Upper lobe of right lung (tissue), 1 donor: ENCODE results near the gene NRP1. TPM values are rescaled to one million over a fixed set of nuclear protein-coding genes. Genes with fewer than 3 reads are reported as not detected.

Source experiments
- ATAC-seq: fragments of 200-7000 bp; cut with Tn5 transposase; one replicate; pipeline ENCODE4 v1.9.1; 2020; ENCODE audit warnings: mild to moderate bottlenecking, moderate library complexity
- DNase-seq: peaks from one replicate; pipeline ENCODE4 v3.0.0-alpha.2; 2020
- H3K27ac ChIP-seq: fragments of 200-600 bp; one replicate; pipeline ENCODE4 v1.8.0; 2022
- H3K27me3 ChIP-seq: fragments of 200-600 bp; one replicate; pipeline ENCODE4 v1.8.0; 2022; ENCODE audit warnings: mild to moderate bottlenecking
- H3K36me3 ChIP-seq: fragments of 200-600 bp; one replicate; pipeline ENCODE4 v1.8.0; 2022
- H3K4me1 ChIP-seq: fragments of 200-600 bp; one replicate; pipeline ENCODE4 v1.8.0; 2022
- H3K4me3 ChIP-seq: fragments of 200-600 bp; one replicate; pipeline ENCODE4 v1.8.0; 2022; ENCODE audit warnings: mild to moderate bottlenecking
- H3K9me3 ChIP-seq: fragments of 200-600 bp; one replicate; pipeline ENCODE4 v1.8.0; 2022
- intact Hi-C: fragments of 100-400 bp; cut with DNase I; formaldehyde crosslinking; loops from one replicate; pipeline ENCODE4 v1.11.0; 2022
- total RNA-seq: library from RNA; stranded (reverse); fragmentation: NEBNext Ultra II Directional; extraction: Animal tissue kit (Norgen Biotek cat#: 25700); gene quantifications from one replicate; pipeline ENCODE4 v1.2.1, GENCODE V29; 2021
- TF ChIP-seq, protein P1 (sequence below): fragments of 200-600 bp; IDR thresholded peaks from one replicate; pipeline ENCODE4 v1.8.0; 2022; ENCODE audit warnings: antibody characterized with exemption
- donor health status: DM: no; HTN: yes; CAD: no; lungs with severe emphysema.

NRP1 gene
- total RNA-seq, 1 donor from 2014 or later, result 139 TPM

DNA sequence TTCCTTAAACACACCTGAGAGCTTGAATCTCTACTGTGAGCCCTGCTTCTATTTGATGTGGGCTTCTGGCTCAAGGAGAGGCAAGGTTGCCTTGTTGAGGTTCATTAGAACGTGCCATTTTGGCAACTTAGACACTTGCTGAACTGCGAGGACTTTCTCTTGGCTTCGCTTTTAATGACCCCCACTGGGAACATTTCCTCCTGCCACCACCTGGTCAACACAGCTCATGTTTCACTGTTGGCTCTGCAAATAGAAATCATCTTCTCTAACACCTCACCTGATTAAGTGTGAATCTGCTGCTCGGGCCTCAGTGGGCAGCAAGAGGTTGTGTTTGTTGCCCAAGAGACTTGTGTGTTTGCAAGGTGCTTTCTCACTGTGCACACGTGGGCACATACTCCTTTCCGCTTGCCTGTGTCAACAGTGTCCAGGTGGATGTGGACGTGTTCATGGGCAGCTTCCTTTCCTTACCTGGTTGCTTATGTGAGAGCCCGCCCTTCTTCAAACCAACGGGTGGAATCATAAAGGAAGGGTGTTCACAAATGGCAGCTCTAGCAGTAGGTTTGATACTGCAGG lies 147.0 kb downstream of the NRP1 start:
- Histone ChIP-seq H3K27ac (no peak overlapping the region), H3K27me3 (no peaks in the 10 kb centered on the region), H3K9me3 (no peaks in the 10 kb centered on the region), H3K4me1 (no peaks in the 10 kb centered on the region), H3K36me3 (peaks cover 67% of the 10 kb centered on the region), H3K4me3 (no peak overlapping the region)
- intact Hi-C loops, result no loop called here
- TF ChIP-seq, protein P1, sequence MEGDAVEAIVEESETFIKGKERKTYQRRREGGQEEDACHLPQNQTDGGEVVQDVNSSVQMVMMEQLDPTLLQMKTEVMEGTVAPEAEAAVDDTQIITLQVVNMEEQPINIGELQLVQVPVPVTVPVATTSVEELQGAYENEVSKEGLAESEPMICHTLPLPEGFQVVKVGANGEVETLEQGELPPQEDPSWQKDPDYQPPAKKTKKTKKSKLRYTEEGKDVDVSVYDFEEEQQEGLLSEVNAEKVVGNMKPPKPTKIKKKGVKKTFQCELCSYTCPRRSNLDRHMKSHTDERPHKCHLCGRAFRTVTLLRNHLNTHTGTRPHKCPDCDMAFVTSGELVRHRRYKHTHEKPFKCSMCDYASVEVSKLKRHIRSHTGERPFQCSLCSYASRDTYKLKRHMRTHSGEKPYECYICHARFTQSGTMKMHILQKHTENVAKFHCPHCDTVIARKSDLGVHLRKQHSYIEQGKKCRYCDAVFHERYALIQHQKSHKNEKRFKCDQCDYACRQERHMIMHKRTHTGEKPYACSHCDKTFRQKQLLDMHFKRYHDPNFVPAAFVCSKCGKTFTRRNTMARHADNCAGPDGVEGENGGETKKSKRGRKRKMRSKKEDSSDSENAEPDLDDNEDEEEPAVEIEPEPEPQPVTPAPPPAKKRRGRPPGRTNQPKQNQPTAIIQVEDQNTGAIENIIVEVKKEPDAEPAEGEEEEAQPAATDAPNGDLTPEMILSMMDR, result no peak
- DNase-seq, result no peak
- ATAC-seq, result no peak

DNA sequence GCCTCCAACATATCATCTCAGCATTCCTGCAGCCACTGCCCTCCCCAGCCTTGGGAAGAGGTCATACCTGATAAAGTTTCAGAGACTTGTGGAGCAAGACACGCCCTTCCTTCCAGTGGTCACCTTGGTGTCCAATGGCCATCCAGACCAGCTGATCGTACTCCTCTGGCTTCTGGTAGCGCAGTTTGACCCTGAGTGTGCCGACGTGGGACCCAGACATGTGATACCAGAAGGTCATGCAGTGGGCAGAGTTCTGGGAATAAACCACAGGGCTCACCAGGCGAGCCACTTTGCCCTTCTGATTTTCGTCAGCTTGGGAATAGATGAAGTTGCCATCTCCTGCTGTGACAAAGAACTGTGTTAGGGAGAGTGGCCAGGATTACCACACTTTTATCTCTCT lies 148.3 kb downstream of the NRP1 start:
- TF ChIP-seq, protein P1, result no peak
- DNase-seq (no peak), ATAC-seq (no peak)
- H3K4me3 ChIP-seq, result no peak overlapping the region
- H3K27ac ChIP-seq, result no peak overlapping the region
- peaks cover 70% of the 10 kb centered on the region for H3K36me3 ChIP-seq
- H3K4me1 ChIP-seq, result no peaks in the 10 kb centered on the region
- no peaks in the 10 kb centered on the region for H3K9me3 ChIP-seq
- H3K27me3 ChIP-seq, result no peaks in the 10 kb centered on the region
- intact Hi-C loops, result no loop called here

DNA sequence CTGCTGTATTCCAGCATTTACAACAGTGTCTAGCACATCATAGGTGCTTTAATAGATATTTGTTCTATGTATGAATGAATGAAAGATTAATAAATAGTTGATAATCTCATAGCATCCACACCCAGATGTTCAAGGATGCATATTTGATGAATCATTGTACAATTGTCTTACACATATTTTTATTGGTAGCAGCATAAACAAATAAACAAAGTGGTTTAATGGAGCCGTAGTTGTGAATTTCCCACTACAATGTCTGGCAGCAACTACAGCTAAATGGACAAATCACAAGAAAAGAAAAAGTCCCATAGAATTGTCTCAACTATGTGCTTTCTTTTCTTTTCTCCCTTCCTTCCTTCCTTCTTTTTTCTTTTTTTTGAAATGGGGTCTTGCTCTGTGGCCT lies 150.8 kb downstream of the NRP1 start:
- ATAC-seq, result no peak
- TF ChIP-seq, protein P1, result no peak
- intact Hi-C loops, result no loop called here
- H3K27me3 ChIP-seq, result no peaks in the 10 kb centered on the region
- H3K9me3 ChIP-seq, result no peaks in the 10 kb centered on the region
- peaks cover 87% of the 10 kb centered on the region for H3K36me3 ChIP-seq
- H3K4me3 ChIP-seq, result no peak overlapping the region
- H3K4me1 ChIP-seq, result no peaks in the 10 kb centered on the region
- no peak overlapping the region for H3K27ac ChIP-seq
- no peak for DNase-seq

DNA sequence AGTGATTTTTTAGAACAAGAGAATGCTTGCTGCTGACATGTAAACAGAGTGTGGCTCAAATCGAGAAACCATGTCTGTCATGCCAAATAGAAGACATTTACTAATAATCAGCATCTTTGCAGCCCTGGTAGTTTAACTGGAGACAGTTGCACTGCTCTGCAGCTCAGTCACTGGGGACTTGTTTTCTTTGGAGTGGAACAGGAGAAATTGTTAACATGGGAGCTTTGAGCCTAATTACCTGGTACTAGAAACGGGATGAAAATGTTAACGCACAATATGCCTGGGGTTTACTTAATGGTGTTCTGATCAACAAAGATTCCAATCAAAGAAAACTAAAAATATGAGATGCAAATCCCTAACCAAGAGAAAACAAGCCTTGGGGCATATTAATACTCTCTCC lies 153.5 kb downstream of the NRP1 start:
- Histone ChIP-seq H3K4me1 (no peaks in the 10 kb centered on the region), H3K9me3 (no peaks in the 10 kb centered on the region), H3K4me3 (no peak overlapping the region), H3K36me3 (peaks cover 67% of the 10 kb centered on the region), H3K27me3 (no peaks in the 10 kb centered on the region), H3K27ac (no peak overlapping the region)
- no peak for DNase-seq
- TF ChIP-seq, protein P1, result no peak
- no peak for ATAC-seq
- intact Hi-C loops, result no loop called here

DNA sequence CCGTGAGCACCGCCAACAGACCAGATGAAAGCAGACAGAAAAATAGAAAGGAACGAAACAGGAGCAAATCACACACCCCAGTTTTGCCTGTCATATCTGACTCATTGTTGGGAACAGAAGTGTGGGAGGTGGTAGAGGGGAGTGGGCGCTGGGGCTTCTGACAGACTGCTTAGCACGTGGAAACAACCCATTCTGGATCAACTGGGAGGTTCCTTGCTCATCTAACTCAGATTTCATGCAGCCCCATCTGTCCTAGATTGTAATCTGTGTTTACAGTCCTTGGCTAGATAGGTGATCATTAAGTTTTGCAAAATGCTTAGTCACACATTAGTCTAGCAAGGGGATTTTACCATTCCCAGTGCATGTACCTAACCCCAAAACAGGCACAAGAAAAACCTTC lies 154.1 kb downstream of the NRP1 start:
- Histone ChIP-seq H3K27me3 (no peaks in the 10 kb centered on the region), H3K36me3 (peaks cover 62% of the 10 kb centered on the region), H3K9me3 (no peaks in the 10 kb centered on the region), H3K4me3 (no peak overlapping the region), H3K27ac (no peak overlapping the region), H3K4me1 (no peaks in the 10 kb centered on the region)
- DNase-seq (no peak), ATAC-seq (no peak)
- intact Hi-C loops, result no loop called here
- TF ChIP-seq, protein P1, result no peak

DNA sequence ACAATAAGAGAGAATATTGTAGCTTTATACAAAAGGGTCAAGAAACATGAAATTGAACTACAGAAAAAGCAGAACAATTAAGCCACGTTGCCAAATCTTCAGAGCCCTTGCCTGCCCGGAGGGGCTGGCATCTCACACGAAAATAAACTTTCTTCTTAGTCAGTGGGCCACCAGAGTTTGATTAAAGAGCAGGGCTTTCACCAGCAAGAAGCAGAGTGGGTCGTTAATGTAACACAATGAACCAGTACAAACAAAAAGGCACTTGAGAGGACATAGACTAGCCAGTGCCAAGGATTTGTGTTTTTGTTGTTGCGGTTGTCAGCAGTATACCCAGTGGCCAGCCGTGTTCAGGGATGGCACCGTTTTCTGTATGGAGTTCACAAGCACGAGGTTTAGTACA lies 155.4 kb downstream of the NRP1 start:
- peaks cover 51% of the 10 kb centered on the region for H3K36me3 ChIP-seq
- no peaks in the 10 kb centered on the region for H3K4me1 ChIP-seq
- TF ChIP-seq, protein P1, result no peak
- ATAC-seq (no peak), DNase-seq (no peak)
- H3K27me3 ChIP-seq, result no peaks in the 10 kb centered on the region
- no peaks in the 10 kb centered on the region for H3K9me3 ChIP-seq
- intact Hi-C loops, result no loop called here
- H3K4me3 ChIP-seq, result no peak overlapping the region
- H3K27ac ChIP-seq, result no peak overlapping the region
